Stomach smooth muscle (tissue), 2 donors: ENCODE measurements around the gene FBLN2.

ENCODE experiments used
- H3K27ac ChIP-seq: one replicate; pipeline ENCODE4 v1.7.0; 2013; ENCODE audit warnings: mild to moderate bottlenecking, low read length, inconsistent platforms
- H3K27me3 ChIP-seq, 2 donors: one replicate each; pipeline ENCODE4 v1.7.0; 2013; ENCODE audit warnings: low read length in 2 of 2; ENCODE audit not compliant: insufficient read depth in 2 of 2, control insufficient read depth in 1 of 2
- H3K36me3 ChIP-seq, 2 donors: one replicate each; pipeline ENCODE4 v1.7.0; 2013; ENCODE audit warnings: low read length in 2 of 2; ENCODE audit not compliant: control insufficient read depth in 2 of 2, insufficient read depth in 2 of 2
- H3K4me1 ChIP-seq: one replicate; pipeline ENCODE4 v1.7.0; 2013; ENCODE audit warnings: low read length; ENCODE audit not compliant: control insufficient read depth, insufficient read depth
- H3K4me3 ChIP-seq, 2 donors: one replicate each; pipeline ENCODE4 v1.7.0; 2013; ENCODE audit warnings: low read length in 2 of 2
- H3K9ac ChIP-seq, 2 donors: one replicate each; pipeline ENCODE4 v1.7.0; 2013; ENCODE audit warnings: low read length in 2 of 2, mild to moderate bottlenecking in 1 of 2
- H3K9me3 ChIP-seq, 2 donors: one replicate each; pipeline ENCODE4 v1.7.0; 2013; ENCODE audit warnings: low read length in 2 of 2; ENCODE audit not compliant: control insufficient read depth in 2 of 2
- donor health status: healthy.
- donor health status: Pancreatic carcinoma.

FBLN2 gene

DNA sequence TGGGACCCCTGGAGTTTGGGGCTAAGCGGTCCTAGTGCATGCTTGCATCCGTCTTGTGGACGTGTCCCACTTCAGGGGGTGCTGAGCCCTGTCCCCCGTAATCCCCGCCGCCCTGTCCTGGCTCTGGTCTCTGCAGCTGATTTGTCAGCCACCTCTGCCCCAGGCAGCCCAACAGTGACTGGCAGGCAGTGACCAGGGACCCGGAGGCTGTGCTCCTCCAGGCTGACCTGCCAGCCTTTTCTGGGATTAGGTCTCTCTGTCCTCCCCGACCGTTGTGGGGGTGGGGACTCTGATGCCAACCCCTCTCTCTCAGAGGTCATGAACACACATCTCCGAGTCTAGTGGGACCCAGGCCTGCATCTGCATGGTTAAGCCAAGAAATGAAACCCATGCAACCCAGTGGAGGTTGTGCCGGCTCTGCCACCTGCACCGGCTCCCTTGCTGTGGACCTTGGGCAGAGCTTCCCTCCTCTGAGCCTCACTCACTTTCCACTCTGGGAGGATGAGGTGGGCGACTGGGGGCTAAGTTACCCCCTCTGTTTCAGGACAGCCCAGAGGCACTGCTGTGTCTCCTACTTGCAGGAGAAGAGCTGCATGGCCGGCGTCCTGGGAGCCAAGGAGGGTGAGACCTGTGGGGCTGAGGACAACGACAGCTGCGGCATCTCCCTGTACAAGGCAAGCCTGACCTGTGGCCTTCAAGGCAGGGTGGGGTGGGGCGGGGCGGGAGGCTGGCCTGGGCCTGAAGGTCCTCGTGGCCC is 60.2 kb downstream of the FBLN2 start:
- Histone ChIP-seq H3K36me3 (no peaks in the 10 kb centered on the region), H3K4me1 (no peaks in the 10 kb centered on the region), H3K27me3 (no peaks in the 10 kb centered on the region), H3K9me3 (peaks cover 0 to 8% of the 10 kb centered on the region in 2 donors), H3K9ac (no peak overlapping the region), H3K27ac (no peak overlapping the region), H3K4me3 (no peak overlapping the region)

DNA sequence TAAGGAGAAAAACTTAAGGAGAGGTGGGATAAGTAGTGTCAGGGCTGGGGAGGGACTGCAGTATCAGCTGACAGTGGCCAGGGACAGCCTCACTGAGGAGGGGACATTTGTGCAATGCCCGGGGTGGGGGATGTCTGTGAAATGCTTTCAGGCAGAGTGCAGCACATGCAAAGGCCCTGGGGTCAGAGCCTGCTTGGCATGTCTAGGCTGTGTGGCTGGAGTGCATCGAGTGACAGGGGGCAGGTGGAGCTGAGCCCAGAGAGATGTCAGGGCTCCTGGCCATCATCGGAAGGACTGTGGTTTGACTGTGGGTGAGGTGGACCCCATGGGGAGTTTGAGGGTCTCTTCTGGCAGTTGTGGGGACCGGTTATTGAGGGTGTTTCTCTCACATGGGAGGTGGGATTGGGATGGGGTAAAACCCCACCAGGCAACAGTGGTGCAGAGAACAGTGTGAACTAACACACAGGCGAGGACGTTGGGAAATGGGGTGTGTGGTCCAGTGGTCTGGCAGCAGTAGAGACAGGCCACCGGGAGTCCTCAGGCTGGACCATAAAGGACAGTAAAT is 61.2 kb downstream of the FBLN2 start:
- H3K27me3 ChIP-seq: no peaks in the 10 kb centered on the region
- H3K27ac ChIP-seq: no peak overlapping the region
- no peak overlapping the region for H3K4me3 ChIP-seq
- peaks cover 0 to 8% of the 10 kb centered on the region in 2 donors for H3K9me3 ChIP-seq
- no peak overlapping the region for H3K9ac ChIP-seq
- H3K4me1 ChIP-seq: no peaks in the 10 kb centered on the region
- H3K36me3 ChIP-seq: peaks cover 0 to 3% of the 10 kb centered on the region in 2 donors

DNA sequence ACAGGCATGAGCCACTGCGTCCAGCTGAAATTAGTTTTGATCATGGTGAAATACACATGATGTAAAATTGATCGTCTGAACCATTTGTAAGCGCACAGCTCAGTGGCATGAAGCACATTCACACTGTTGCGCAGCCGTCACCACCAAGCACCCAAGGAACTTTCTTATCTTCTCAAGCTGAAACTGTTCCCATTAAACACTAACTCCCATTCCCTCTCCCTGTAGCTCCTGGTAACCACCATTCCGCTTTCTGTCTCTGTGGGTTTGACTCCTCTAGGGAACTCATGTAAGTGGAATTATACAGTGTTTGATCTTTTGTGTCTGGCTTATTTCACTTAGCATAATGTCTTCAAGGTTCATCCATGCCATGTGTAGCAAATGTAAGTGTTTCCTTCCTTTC is 62.3 kb downstream of the FBLN2 start:
- H3K9ac ChIP-seq: no peak overlapping the region
- H3K4me3 ChIP-seq: no peak overlapping the region
- H3K36me3 ChIP-seq: peaks cover 0 to 6% of the 10 kb centered on the region in 2 donors
- no peaks in the 10 kb centered on the region for H3K4me1 ChIP-seq
- H3K9me3 ChIP-seq: peaks cover 0 to 5% of the 10 kb centered on the region in 2 donors
- H3K27me3 ChIP-seq: no peaks in the 10 kb centered on the region
- no peak overlapping the region for H3K27ac ChIP-seq

DNA sequence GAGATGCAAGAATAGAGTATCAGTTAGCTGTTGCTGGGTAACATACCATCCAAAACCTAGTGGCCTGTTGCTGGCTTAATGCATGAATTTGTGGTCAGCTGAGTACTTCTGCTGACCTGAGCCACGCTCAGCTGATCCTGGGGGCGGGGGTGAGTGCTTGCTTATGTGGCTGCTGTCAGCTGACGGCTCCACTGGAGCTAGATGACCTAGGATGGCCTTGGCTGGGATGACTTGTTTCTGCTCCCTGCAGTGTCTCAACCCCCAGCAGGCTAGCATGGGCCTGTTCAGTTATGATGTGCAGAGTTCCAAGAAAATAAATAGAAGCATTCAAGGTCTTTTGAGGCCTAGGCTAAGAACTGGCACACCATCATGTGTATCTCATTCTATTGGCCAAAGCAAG is 63.9 kb downstream of the FBLN2 start:
- Histone ChIP-seq H3K9ac (no peak overlapping the region), H3K27me3 (no peaks in the 10 kb centered on the region)

DNA sequence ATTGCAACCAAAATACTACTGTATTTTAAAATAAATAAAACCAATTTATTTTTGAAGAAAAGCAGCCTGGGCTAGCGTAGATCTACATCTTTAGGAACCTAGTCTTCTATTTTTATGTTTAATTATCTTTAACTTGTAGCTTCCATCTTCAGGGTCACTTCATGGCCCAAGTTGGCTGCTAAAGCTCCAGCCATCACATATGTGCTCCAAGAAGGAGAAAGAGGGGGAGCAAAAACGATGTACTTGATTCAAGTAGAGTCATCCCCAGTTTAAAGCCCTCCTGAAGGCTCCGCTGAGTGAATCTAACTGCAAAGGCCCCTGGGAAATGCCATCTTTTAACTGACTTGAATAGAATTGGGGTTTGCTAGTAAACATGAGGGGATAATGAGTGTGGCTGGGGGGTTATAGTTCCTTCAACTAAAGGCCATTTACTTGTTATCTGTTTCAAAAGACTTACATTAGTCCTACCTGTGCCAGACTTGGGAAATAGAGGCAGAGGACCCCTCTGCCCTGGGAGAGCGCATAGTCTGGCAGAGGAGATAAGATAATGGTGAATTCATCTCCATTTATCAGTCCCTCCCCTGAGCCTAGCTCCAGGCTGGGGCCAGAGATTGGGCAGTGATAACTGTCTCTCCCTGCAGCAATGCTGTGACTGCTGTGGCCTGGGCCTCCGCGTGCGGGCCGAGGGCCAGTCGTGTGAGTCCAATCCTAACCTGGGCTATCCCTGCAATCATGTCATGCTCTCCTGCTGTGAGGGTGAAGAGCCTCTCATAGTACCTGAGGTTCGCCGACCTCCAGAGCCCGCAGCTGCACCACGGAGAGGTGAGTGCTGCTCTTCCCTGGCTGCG is 64.6 kb downstream of the FBLN2 start:
- Histone ChIP-seq H3K4me1 (no peaks in the 10 kb centered on the region), H3K27me3 (no peaks in the 10 kb centered on the region), H3K36me3 (peaks cover 0 to 9% of the 10 kb centered on the region in 2 donors), H3K27ac (no peak overlapping the region), H3K4me3 (no peak overlapping the region), H3K9ac (no peak overlapping the region), H3K9me3 (peaks cover 0 to 7% of the 10 kb centered on the region in 2 donors)

More for the DNA sequence above, 63.9 kb downstream of the FBLN2 start:
- Histone ChIP-seq H3K4me1 (no peaks in the 10 kb centered on the region), H3K4me3 (no peak overlapping the region), H3K9me3 (peaks cover 0 to 7% of the 10 kb centered on the region in 2 donors), H3K36me3 (peaks cover 0 to 9% of the 10 kb centered on the region in 2 donors), H3K27ac (no peak overlapping the region)

DNA sequence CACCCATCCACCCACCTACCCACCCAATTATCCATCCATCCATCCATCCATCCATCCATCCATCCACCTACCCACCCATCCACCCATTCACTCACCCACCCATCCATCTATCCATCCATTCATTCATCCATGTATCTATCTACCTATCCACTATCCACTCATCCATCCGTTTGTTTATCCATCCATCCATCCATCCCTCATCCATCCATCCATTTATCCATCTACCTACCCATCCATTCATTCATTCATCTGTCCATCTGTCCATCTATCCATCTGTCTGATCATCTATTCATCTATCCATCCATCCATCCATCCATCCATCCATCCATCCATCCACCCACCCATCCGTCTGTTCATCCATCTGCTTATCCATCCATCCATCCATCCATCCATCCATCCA is 65.7 kb downstream of the FBLN2 start:
- no peak overlapping the region for H3K9ac ChIP-seq
- no peaks in the 10 kb centered on the region for H3K27me3 ChIP-seq
- peaks cover 0 to 9% of the 10 kb centered on the region in 2 donors for H3K36me3 ChIP-seq
- no peak overlapping the region for H3K4me3 ChIP-seq
- H3K4me1 ChIP-seq: no peaks in the 10 kb centered on the region
- H3K9me3 ChIP-seq: peaks cover 0 to 7% of the 10 kb centered on the region in 2 donors
- no peak overlapping the region for H3K27ac ChIP-seq

DNA sequence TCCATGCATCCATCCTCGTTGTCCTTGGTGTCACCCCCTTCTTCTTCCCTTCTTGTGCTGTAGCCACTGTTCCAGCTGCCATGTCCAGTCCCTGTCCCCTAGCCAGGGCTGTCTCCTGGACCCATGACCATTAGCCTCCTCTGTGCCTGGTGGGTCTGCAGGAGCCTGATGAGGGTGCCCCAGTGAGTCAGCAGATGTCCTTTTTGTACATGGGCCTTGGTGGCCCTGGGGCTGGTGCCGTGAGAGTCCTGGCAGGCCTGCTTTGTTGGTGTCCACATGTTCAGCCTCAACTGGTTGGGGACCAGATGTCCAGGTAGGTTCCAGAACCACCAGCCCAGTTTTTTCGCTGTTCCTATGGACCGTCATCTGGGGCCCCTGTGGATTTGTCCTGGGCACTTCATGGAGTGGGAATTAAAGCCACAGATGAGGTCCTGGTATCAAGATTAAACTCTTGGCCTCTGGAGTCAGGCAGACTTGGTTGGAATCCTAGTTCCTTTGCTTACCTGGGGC is 66.1 kb downstream of the FBLN2 start:
- Histone ChIP-seq H3K4me3 (no peak overlapping the region), H3K27me3 (no peaks in the 10 kb centered on the region), H3K27ac (no peak overlapping the region), H3K36me3 (peaks cover 0 to 9% of the 10 kb centered on the region in 2 donors), H3K4me1 (no peaks in the 10 kb centered on the region), H3K9me3 (peaks cover 0 to 7% of the 10 kb centered on the region in 2 donors), H3K9ac (no peak overlapping the region)

DNA sequence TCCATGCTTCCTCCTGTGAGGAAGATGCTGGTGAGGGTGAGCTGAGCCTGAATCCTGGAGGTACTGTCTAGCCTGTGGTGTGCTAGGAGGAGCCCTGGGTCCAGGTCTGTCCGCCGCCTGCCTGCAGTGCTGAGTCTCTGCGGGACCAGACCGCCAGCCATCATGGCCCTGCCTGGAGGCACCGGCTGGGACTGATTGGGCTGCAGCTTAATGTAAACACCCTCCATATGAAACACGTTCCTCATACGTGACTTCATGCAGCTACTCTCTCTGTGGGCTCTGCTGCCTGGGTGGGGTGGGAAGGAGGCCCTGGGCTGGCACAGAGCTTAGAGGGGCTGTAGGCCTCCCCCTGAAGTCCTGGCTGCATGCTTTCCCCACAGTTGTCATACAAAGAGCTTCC is 67.4 kb downstream of the FBLN2 start:
- no peak overlapping the region for H3K4me3 ChIP-seq
- no peaks in the 10 kb centered on the region for H3K4me1 ChIP-seq
- peaks cover 0 to 9% of the 10 kb centered on the region in 2 donors for H3K36me3 ChIP-seq
- H3K9ac ChIP-seq: no peak overlapping the region
- no peaks in the 10 kb centered on the region for H3K27me3 ChIP-seq
- peaks cover 0 to 7% of the 10 kb centered on the region in 2 donors for H3K9me3 ChIP-seq
- no peak overlapping the region for H3K27ac ChIP-seq

DNA sequence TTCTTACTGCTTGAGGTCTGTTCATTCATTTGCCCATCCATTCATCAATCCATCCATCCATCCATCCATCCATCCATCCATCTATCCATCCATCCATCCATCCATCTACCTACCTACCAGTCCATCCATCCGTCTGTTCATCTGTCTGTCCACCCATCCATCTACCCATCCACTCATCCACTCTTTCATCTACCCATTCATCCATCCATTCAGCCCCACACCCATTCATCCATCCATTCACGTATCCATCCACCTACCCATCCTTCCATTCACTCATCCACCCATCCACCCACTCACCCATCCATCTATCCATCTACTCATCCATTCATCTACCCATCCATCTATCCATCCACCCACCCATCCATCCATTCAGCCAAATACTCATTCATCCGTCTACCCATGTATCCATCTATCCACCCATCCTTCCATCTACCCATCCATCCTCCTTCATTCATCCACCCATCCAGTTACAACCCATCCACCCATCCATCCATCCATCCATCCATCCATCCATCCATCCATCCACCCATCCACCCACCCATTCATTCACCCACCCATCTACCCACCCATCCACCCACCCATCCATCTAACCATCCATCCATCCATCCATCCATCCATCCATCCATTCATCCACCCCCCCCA is 68.3 kb downstream of the FBLN2 start:
- H3K27ac ChIP-seq: no peak overlapping the region
- no peak overlapping the region for H3K4me3 ChIP-seq
- no peaks in the 10 kb centered on the region for H3K4me1 ChIP-seq
- H3K9ac ChIP-seq: no peak overlapping the region
- no peaks in the 10 kb centered on the region for H3K27me3 ChIP-seq
- peaks cover 0 to 9% of the 10 kb centered on the region in 2 donors for H3K36me3 ChIP-seq
- peaks cover 0 to 7% of the 10 kb centered on the region in 2 donors for H3K9me3 ChIP-seq

DNA sequence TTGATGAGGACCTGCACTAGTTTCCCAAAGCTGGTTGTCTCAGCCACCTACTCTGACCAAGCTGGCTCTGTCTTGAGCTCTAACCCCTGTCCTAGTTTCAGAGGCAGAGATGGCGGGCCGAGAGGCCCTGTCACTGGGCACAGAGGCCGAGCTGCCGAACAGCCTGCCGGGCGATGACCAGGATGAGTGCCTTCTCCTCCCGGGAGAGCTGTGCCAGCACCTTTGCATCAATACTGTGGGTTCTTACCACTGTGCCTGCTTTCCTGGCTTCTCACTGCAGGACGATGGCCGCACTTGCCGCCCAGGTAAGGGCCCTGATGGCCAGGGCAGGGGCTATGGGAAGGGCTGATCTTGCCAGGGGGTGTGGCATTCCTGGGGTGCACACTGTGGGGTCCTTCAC is 69.1 kb downstream of the FBLN2 start:
- H3K4me3 ChIP-seq: no peak overlapping the region
- no peaks in the 10 kb centered on the region for H3K27me3 ChIP-seq
- no peak overlapping the region for H3K9ac ChIP-seq
- H3K9me3 ChIP-seq: peaks cover 0 to 3% of the 10 kb centered on the region in 2 donors
- no peaks in the 10 kb centered on the region for H3K4me1 ChIP-seq
- no peak overlapping the region for H3K27ac ChIP-seq
- H3K36me3 ChIP-seq: peaks cover 0 to 9% of the 10 kb centered on the region in 2 donors
